Erythroblast (primary cell): ENCODE results near the gene CCNY.

ENCODE experiments used
- GATA1 ChIP-seq: IDR thresholded peaks from 2 replicates; pipeline ENCODE4 v1.6.1; 2011; ENCODE audit warnings: low read depth, mild to moderate bottlenecking, control low read depth, low read length, moderate library complexity
- POLR2A ChIP-seq: IDR thresholded peaks from 2 replicates; pipeline ENCODE4 v1.6.1; 2011; ENCODE audit warnings: mild to moderate bottlenecking, low read length

DNA sequence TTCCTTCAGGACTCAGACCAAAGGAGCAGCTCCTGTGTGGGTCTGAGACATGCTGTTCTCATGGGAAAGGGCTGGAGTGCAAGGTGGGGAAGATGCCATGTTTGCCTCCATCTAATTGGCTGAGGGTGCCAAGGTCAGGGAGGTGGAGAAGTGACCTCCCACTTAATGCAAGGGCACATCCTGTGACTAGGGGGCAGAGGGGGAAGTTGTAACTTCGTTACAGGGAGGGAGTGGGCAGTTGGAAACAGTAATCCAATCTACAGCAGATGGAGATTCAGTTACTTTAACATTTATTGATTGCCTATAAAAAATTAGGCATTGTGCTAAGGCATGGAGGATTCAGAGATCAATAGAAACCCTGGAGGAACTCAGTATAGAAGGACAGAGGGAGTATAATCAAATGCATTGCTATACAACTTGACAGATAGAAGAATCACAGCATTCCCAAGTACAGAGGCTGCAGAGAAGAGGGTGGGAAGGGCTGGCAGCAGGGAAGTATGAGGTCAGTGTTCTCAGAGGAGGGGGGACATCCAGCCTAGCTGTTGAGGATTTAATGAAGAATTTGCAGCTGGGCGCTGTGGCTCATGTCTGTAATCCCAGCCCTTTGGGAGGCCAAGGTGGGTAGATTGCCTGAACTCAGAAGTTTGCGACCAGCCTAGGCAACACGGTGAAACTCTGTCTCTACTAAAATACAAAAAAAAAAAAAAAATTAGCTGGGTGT lies 75.9 kb downstream of the CCNY start:
- TF ChIP-seq POLR2A (no peak), GATA1 (no peak)
